ENCODE data around the gene VTI1A. TPM values are rescaled to one million over a fixed set of nuclear protein-coding genes. Genes with fewer than 3 reads are reported as not detected.

The VTI1A gene
- total RNA-seq, 1 donor from 2014 or later = 34.6 TPM

- Mint-ChIP-seq H3K27me3 (ENCODE audit: low read depth) (no peaks in the 10 kb centered on the region), H3K36me3 (no peaks in the 10 kb centered on the region), H3K4me3 (no peak overlapping the region), H3K9me3 (no peaks in the 10 kb centered on the region), H3K27ac (no peak overlapping the region), H3K4me1 (peaks cover 12% of the 10 kb centered on the region)
- no peak for TF ChIP-seq CTCF (IDR thresholded peaks at IDR 0.05; ENCODE audit: unreplicated experiment)
- DNase-seq (ENCODE audit: low spot score in 2 of 2, unreplicated experiment in 2 of 2) = no peak
These were observed 380.9 kb downstream of the VTI1A start for GRCh38 chr10:112827951-112828350.

DNA sequence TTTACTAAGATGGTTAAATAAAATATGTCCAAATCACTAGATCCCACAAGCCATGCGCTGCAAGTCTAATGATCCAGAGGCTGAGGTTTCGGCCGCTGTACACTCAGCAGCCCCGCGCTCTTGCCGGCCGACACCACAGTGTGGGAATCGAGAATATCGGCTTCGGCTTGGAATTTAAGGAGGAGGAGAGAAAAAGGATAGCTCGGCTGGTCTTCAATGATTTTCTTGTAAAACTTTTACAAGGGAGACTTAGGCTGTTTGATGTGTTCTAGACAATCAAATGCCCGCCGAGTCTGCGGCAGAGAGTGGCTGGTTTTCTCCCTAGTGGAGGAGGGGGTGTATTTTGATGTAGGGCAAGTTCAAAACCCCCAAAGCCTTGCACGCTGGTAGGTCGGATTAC lies 384.8 kb downstream of the VTI1A start:
- no peaks in the 10 kb centered on the region for H3K27me3 Mint-ChIP-seq (ENCODE audit: low read depth)
- H3K4me3 Mint-ChIP-seq = no peak overlapping the region
- no peaks in the 10 kb centered on the region for H3K36me3 Mint-ChIP-seq
- no peak overlapping the region for H3K27ac Mint-ChIP-seq
- peaks cover 33% of the 10 kb centered on the region for H3K4me1 Mint-ChIP-seq
- no peak for DNase-seq (ENCODE audit: low spot score in 2 of 2, unreplicated experiment in 2 of 2)
- H3K9me3 Mint-ChIP-seq = peaks cover 4% of the 10 kb centered on the region
- no peak for TF ChIP-seq CTCF (IDR thresholded peaks at IDR 0.05; ENCODE audit: unreplicated experiment)

- Mint-ChIP-seq H3K9me3 (peaks cover 4% of the 10 kb centered on the region), H3K4me1 (peaks cover 33% of the 10 kb centered on the region), H3K27ac (no peak overlapping the region), H3K36me3 (no peaks in the 10 kb centered on the region), H3K4me3 (no peak overlapping the region), H3K27me3 (ENCODE audit: low read depth) (no peaks in the 10 kb centered on the region)
- no peak for TF ChIP-seq CTCF (IDR thresholded peaks at IDR 0.05; ENCODE audit: unreplicated experiment)
- no peak for DNase-seq (ENCODE audit: low spot score in 2 of 2, unreplicated experiment in 2 of 2)
These were observed 385.4 kb downstream of the VTI1A start for GRCh38 chr10:112832361-112832878.

DNA sequence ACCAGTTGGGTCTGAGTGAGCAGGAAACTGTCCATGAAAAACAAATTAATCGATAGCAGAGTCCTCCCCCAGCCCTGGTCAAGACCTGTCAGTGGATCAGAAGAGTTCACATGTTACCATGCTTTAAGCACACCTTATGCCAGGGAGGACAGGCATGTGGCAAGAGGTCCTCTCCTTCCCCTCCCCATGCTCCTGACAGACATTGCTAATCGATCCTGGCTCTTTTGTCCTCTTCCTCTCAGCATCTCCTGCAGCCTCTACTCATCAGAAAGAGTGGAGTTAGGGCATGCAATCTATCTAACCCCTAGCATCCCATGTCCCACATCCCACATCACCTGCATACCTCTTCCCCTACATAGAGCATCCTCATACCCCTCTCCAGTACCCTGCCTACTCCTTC lies 385.9 kb downstream of the VTI1A start:
- peaks cover 4% of the 10 kb centered on the region for H3K9me3 Mint-ChIP-seq
- H3K36me3 Mint-ChIP-seq = no peaks in the 10 kb centered on the region
- H3K4me3 Mint-ChIP-seq = no peak overlapping the region
- no peak overlapping the region for H3K27ac Mint-ChIP-seq
- H3K4me1 Mint-ChIP-seq = peaks cover 33% of the 10 kb centered on the region
- DNase-seq (ENCODE audit: low spot score in 2 of 2, unreplicated experiment in 2 of 2) = no peak
- no peak for TF ChIP-seq CTCF (IDR thresholded peaks at IDR 0.05; ENCODE audit: unreplicated experiment)
- no peaks in the 10 kb centered on the region for H3K27me3 Mint-ChIP-seq (ENCODE audit: low read depth)

DNA sequence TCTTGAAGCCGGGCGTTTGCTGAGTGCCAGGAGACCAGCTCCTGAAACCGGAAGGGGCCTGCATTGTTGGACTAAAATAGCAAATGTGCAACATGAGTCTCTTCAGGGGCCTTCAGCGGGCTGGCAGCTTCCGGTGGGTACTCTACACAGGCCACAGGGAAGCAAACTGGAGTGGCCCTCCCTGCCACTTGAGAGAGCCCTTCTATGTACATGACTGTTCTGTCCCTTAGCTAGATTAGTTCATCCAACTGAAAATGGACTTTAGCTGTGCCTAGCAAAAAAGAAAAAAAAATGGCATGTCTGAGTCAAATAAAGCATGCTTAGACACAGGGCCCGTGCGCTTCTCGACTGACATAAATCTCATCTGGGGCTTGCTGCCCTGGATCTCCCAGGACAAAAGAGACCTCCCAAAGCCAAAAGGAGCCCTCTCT lies 387.8 kb downstream of the VTI1A start:
- no peaks in the 10 kb centered on the region for H3K36me3 Mint-ChIP-seq
- H3K27me3 Mint-ChIP-seq (ENCODE audit: low read depth) = no peaks in the 10 kb centered on the region
- H3K4me3 Mint-ChIP-seq = no peak overlapping the region
- H3K27ac Mint-ChIP-seq = no peak overlapping the region
- H3K9me3 Mint-ChIP-seq = peaks cover 4% of the 10 kb centered on the region
- no peak for TF ChIP-seq CTCF (IDR thresholded peaks at IDR 0.05; ENCODE audit: unreplicated experiment)
- peaks cover 33% of the 10 kb centered on the region for H3K4me1 Mint-ChIP-seq
- no peak for DNase-seq (ENCODE audit: low spot score in 2 of 2, unreplicated experiment in 2 of 2)

- DNase-seq (ENCODE audit: low spot score in 2 of 2, unreplicated experiment in 2 of 2) = no peak
- H3K27me3 Mint-ChIP-seq (ENCODE audit: low read depth) = no peaks in the 10 kb centered on the region
- no peak overlapping the region for H3K4me3 Mint-ChIP-seq
- no peak overlapping the region for H3K27ac Mint-ChIP-seq
- H3K9me3 Mint-ChIP-seq = peaks cover 4% of the 10 kb centered on the region
- peaks cover 33% of the 10 kb centered on the region for H3K4me1 Mint-ChIP-seq
- H3K36me3 Mint-ChIP-seq = no peaks in the 10 kb centered on the region
- no peak for TF ChIP-seq CTCF (IDR thresholded peaks at IDR 0.05; ENCODE audit: unreplicated experiment)
These were observed 388.3 kb downstream of the VTI1A start for GRCh38 chr10:112835217-112835715.
